Naive thymus-derived CD4-positive, alpha-beta T cell (primary cell): ENCODE data around the gene REM2. TPM values are rescaled to one million over a fixed set of nuclear protein-coding genes. Genes with fewer than 3 reads are reported as not detected.

Experiments
- ATAC-seq: fragments of 150-1000 bp; cut with Tn5 transposase; 2 replicates; pipeline ENCODE4 v1.10.0; 2021; ENCODE audit warnings: mild to moderate bottlenecking, moderate library complexity
- CTCF ChIA-PET: fragments of 350-600 bp; sonication (Branson Sonifier 250); formaldehyde crosslinking; loops from one replicate; lab custom pipeline; 2021; ENCODE audit warnings: antibody characterized with exemption; lab: Charles Lee
- POLR2A ChIA-PET: fragments of 350-600 bp; sonication (Branson Sonifier 250); formaldehyde crosslinking; loops from one replicate; lab custom pipeline; 2021; ENCODE audit warnings: antibody characterized with exemption, inconsistent platforms; lab: Charles Lee
- DNase-seq, 9 donors: peaks; one replicate each; pipeline versions ENCODE4 v3.0.0 to v3.0.0-alpha.2; 2020 to 2022; ENCODE audit warnings: mixed read lengths in 1 of 9
- H3K27ac ChIP-seq: one replicate; pipeline ENCODE4 v1.7.0; 2013; ENCODE audit warnings: mild to moderate bottlenecking, low read depth, low read length, moderate library complexity
- H3K27me3 ChIP-seq, 2 donors: one replicate each; pipeline ENCODE4 v1.7.0; 2013; ENCODE audit warnings: low read length in 2 of 2, mild to moderate bottlenecking in 2 of 2, moderate library complexity in 2 of 2; ENCODE audit not compliant: control insufficient read depth in 2 of 2, insufficient read depth in 2 of 2
- H3K36me3 ChIP-seq, 3 experiments: 1 replicate in 2 of 3; 2 replicates in 1 of 3; pipeline ENCODE4 v1.7.0; 2013; ENCODE audit warnings: low read length in 3 of 3, mild to moderate bottlenecking in 3 of 3, moderate library complexity in 1 of 3; ENCODE audit not compliant: insufficient read depth in 3 of 3, control insufficient read depth in 2 of 3
- H3K4me1 ChIP-seq, 2 donors: one replicate each; pipeline ENCODE4 v1.7.0; 2013; ENCODE audit warnings: low read length in 2 of 2, mild to moderate bottlenecking in 2 of 2, moderate library complexity in 1 of 2; ENCODE audit not compliant: control insufficient read depth in 2 of 2, insufficient read depth in 2 of 2
- H3K4me3 ChIP-seq: 2 replicates; pipeline ENCODE4 v1.7.0; 2013; ENCODE audit warnings: mild to moderate bottlenecking, low read length
- H3K9me3 ChIP-seq, 3 experiments: 1 replicate in 2 of 3; 2 replicates in 1 of 3; pipeline ENCODE4 v1.7.0; 2013; ENCODE audit warnings: low read length in 3 of 3; ENCODE audit not compliant: control insufficient read depth in 2 of 3
- H3K27ac Mint-ChIP-seq, 9 donors: one replicate each; pipeline ENCODE4 v1.8.0; 2020 to 2022; ENCODE audit warnings: mixed read lengths in 9 of 9, mild to moderate bottlenecking in 8 of 9, moderate library complexity in 5 of 9, inconsistent platforms in 2 of 9
- H3K27me3 Mint-ChIP-seq, 5 donors: one replicate each; pipeline ENCODE4 v1.8.0; 2021 to 2022; ENCODE audit warnings: mixed read lengths in 5 of 5, mild to moderate bottlenecking in 1 of 5
- H3K36me3 Mint-ChIP-seq, 5 donors: one replicate each; pipeline ENCODE4 v1.8.0; 2020 to 2022; ENCODE audit warnings: mixed read lengths in 5 of 5, mild to moderate bottlenecking in 3 of 5, inconsistent platforms in 1 of 5
- H3K4me1 Mint-ChIP-seq, 7 donors: one replicate each; pipeline ENCODE4 v1.8.0; 2020 to 2022; ENCODE audit warnings: mixed read lengths in 7 of 7, mild to moderate bottlenecking in 3 of 7, inconsistent platforms in 1 of 7
- H3K4me3 Mint-ChIP-seq, 10 donors: one replicate each; pipeline ENCODE4 v1.8.0; 2020 to 2022; ENCODE audit warnings: mild to moderate bottlenecking in 10 of 10, mixed read lengths in 10 of 10, moderate library complexity in 6 of 10, inconsistent platforms in 2 of 10
- H3K9me3 Mint-ChIP-seq, 11 donors: one replicate each; pipeline ENCODE4 v1.8.0; 2020 to 2022; ENCODE audit warnings: mixed read lengths in 11 of 11, mild to moderate bottlenecking in 4 of 11, inconsistent platforms in 1 of 11, moderate library complexity in 1 of 11
- intact Hi-C, 2 donors: fragments of 100-400 bp; cut with micrococcal nuclease; formaldehyde crosslinking; loops; one replicate each; pipeline ENCODE4 v1.15.1; 2023
- polyA plus RNA-seq, 2 donors: library from polyadenylated mRNA; unstranded; fragments of 300-500 nt; fragmentation: Illumina TruSeq; gene quantifications; one replicate each; pipeline ENCODE4 v1.2.3, GENCODE V29; 2021
- total RNA-seq, 6 experiments: library from RNA in 5 of 6; stranded (reverse) in 5 of 6; gene quantifications; 1 replicate in 5 of 6; 2 replicates in 1 of 6; pipeline ENCODE4 v1.2.3 and lab custom pipeline; 2021 to 2026

The REM2 gene
- total RNA-seq (1 to 10 TPM in 4 of 5 experiments, under 1 TPM in 1; 0.97 to 8.6 (median 5.4) TPM), polyA plus RNA-seq (1 to 10 TPM in 1 of 2 donors, under 1 TPM in 1; 0.58 to 1.4 TPM), total RNA-seq (lab: John Stamatoyannopoulos, UW) (6.1 reads per million, percentile 27 among the genes with 10 or more reads in this experiment)

- intact Hi-C loops: no loop called here
- H3K4me1 ChIP-seq: peaks cover 16 to 36% of the 10 kb centered on the region in 2 donors
- no peaks in the 10 kb centered on the region for H3K9me3 ChIP-seq
- H3K9me3 Mint-ChIP-seq: no peaks in the 10 kb centered on the region
- H3K27ac ChIP-seq: peak within 1 kb of the TSS; percentile 58
- POLR2A ChIA-PET: interaction anchor here (0.7 to 10.6 kb wide), 10 partner anchors 11 to 1619 kb away, joined by 3 to 145 read pairs (median 5); partner anchors contain the start of genes HAUS4, LRP10, PRMT5 and RBM23
- DNase-seq (no peak), ATAC-seq (no peak)
- peaks cover 27 to 67% (median 61%) of the 10 kb centered on the region in 7 donors for H3K4me1 Mint-ChIP-seq
- no peak within 1 kb of the TSS for H3K4me3 ChIP-seq
- peak within 1 kb of the TSS; percentile 60 to 96 (median 78) for H3K27ac Mint-ChIP-seq
- no peaks in the 10 kb centered on the region for H3K27me3 ChIP-seq
- H3K36me3 ChIP-seq: peaks cover 0 to 14% (median 0%) of the 10 kb centered on the region in 3 experiments
- H3K27me3 Mint-ChIP-seq: peaks cover 0 to 21% (median 0%) of the 10 kb centered on the region in 5 donors
- H3K36me3 Mint-ChIP-seq: peaks cover 0 to 9% (median 8%) of the 10 kb centered on the region in 5 donors
- CTCF ChIA-PET: interaction anchor here (0.8 to 8.0 kb wide), 5 partner anchors 11 to 31 kb away, joined by 3 to 75 read pairs (median 3); partner anchors contain the start of gene LRP10
- peak within 1 kb of the TSS in 5 of 10 donors; percentile 1 to 44 (median 18) for H3K4me3 Mint-ChIP-seq
Measured at GRCh38 chr14:22883173-22883976, at the start of gene REM2. REM2 (plus strand) TSS chr14:22883222; CDS start chr14:22883288, 66 bp downstream.

- Mint-ChIP-seq H3K4me1 (peaks cover 10 to 43% (median 33%) of the 10 kb centered on the region in 7 donors), H3K27me3 (peaks cover 0 to 26% (median 5%) of the 10 kb centered on the region in 5 donors), H3K27ac (peak overlapping the region in 6 of 9 donors; percentile 51 to 84 (median 57)), H3K9me3 (no peaks in the 10 kb centered on the region), H3K36me3 (peaks cover 0 to 28% (median 5%) of the 10 kb centered on the region in 5 donors), H3K4me3 (peak overlapping the region in 8 of 10 donors; percentile 8 to 90 (median 75))
- ATAC-seq (no peak), DNase-seq (no peak)
- no peak overlapping the region for H3K4me3 ChIP-seq
- intact Hi-C loops: no loop called here
- H3K36me3 ChIP-seq: peaks cover 4 to 35% (median 5%) of the 10 kb centered on the region in 3 experiments
- no peaks in the 10 kb centered on the region for H3K9me3 ChIP-seq
- POLR2A ChIA-PET: no interaction called here
- H3K4me1 ChIP-seq: peaks cover 3 to 19% of the 10 kb centered on the region in 2 donors
- CTCF ChIA-PET: interaction anchor here (0.7 to 1.9 kb wide), 3 partner anchors 11 to 17 kb away, joined by 3 to 9 read pairs (median 3); no protein-coding TSS in a partner anchor
- no peak overlapping the region for H3K27ac ChIP-seq
- no peaks in the 10 kb centered on the region for H3K27me3 ChIP-seq
Measured at GRCh38 chr14:22835505-22835904, 47.5 kb upstream of the REM2 start.

GRCh38 chr14:22836301-22837113 is 46.5 kb upstream of the REM2 start, which contains the start of gene MMP14:
MMP14 (plus strand) TSS chr14:22836585; CDS start chr14:22836818, 233 bp downstream.
- Mint-ChIP-seq H3K36me3 (peaks cover 0 to 24% (median 5%) of the 10 kb centered on the region in 5 donors), H3K27ac (peak within 1 kb of the TSS; percentile 51 to 97 (median 75)), H3K27me3 (peaks cover 0 to 31% (median 6%) of the 10 kb centered on the region in 5 donors)

GRCh38 chr14:22837114-22837749 is 45.8 kb upstream of the REM2 start:
- Mint-ChIP-seq H3K36me3 (peaks cover 0 to 19% (median 0%) of the 10 kb centered on the region in 5 donors), H3K27ac (peak overlapping the region in 7 of 9 donors; percentile 32 to 97 (median 75)), H3K9me3 (no peaks in the 10 kb centered on the region), H3K4me1 (peaks cover 5 to 29% (median 17%) of the 10 kb centered on the region in 7 donors), H3K4me3 (peak overlapping the region; percentile 57 to 95 (median 90)), H3K27me3 (peaks cover 0 to 31% (median 9%) of the 10 kb centered on the region in 5 donors)
- ATAC-seq (no peak), DNase-seq (peak in 4 of 9 donors; percentile 22 to 37 (median 32))
- ChIA-PET POLR2A (interaction anchor here (0.6 to 1.7 kb wide), 7 partner anchors 9 to 178 kb away, joined by 3 to 4 read pairs (median 3); no protein-coding TSS in a partner anchor), CTCF (interaction anchor here (0.6 to 1.3 kb wide), 5 partner anchors 14 to 134 kb away, joined by 3 to 4 read pairs (median 4); no protein-coding TSS in a partner anchor)
- Histone ChIP-seq H3K27ac (peak overlapping the region; percentile 26), H3K9me3 (no peaks in the 10 kb centered on the region), H3K4me1 (peaks cover 0 to 13% of the 10 kb centered on the region in 2 donors), H3K4me3 (peak overlapping the region; percentile 56), H3K36me3 (peaks cover 4 to 28% (median 5%) of the 10 kb centered on the region in 3 experiments), H3K27me3 (no peaks in the 10 kb centered on the region)
- intact Hi-C loops: loop anchor here in 1 of 2 donors (1.0 kb wide), 2 partner anchors 8 to 16 kb away; partner anchors contain the start of gene MRPL52

More at GRCh38 chr14:22836301-22837113, 46.5 kb upstream of the REM2 start, which contains the start of gene MMP14:
- Histone ChIP-seq H3K27me3 (no peaks in the 10 kb centered on the region), H3K4me3 (peak within 1 kb of the TSS; percentile 56), H3K4me1 (peaks cover 0 to 13% of the 10 kb centered on the region in 2 donors), H3K27ac (peak within 1 kb of the TSS; percentile 26), H3K9me3 (no peaks in the 10 kb centered on the region), H3K36me3 (peaks cover 4 to 29% (median 5%) of the 10 kb centered on the region in 3 experiments)
- ChIA-PET CTCF (interaction anchor here (0.6 to 1.3 kb wide), 5 partner anchors 14 to 133 kb away, joined by 3 to 4 read pairs (median 4); no protein-coding TSS in a partner anchor), POLR2A (interaction anchor here (1.0 to 1.7 kb wide), 5 partner anchors 9 to 82 kb away, joined by 3 to 4 read pairs (median 3); no protein-coding TSS in a partner anchor)
- peak within 1 kb of the TSS; percentile 57 to 95 (median 90) for H3K4me3 Mint-ChIP-seq
- H3K4me1 Mint-ChIP-seq: peaks cover 9 to 35% (median 25%) of the 10 kb centered on the region in 7 donors
- intact Hi-C loops: loop anchor here in 1 of 2 donors (1.0 kb wide), 2 partner anchors 7 to 17 kb away; partner anchors contain the start of gene MRPL52
- H3K9me3 Mint-ChIP-seq: no peaks in the 10 kb centered on the region
- DNase-seq (peak in 1 of 9 donors; percentile 6), ATAC-seq (no peak)
